ENCODE data around the gene SLC26A1.

The SLC26A1 gene

GRCh38 chr4:964346-965025, 28.7 kb downstream of the SLC26A1 start:
- DNase-seq: no peak

DNA sequence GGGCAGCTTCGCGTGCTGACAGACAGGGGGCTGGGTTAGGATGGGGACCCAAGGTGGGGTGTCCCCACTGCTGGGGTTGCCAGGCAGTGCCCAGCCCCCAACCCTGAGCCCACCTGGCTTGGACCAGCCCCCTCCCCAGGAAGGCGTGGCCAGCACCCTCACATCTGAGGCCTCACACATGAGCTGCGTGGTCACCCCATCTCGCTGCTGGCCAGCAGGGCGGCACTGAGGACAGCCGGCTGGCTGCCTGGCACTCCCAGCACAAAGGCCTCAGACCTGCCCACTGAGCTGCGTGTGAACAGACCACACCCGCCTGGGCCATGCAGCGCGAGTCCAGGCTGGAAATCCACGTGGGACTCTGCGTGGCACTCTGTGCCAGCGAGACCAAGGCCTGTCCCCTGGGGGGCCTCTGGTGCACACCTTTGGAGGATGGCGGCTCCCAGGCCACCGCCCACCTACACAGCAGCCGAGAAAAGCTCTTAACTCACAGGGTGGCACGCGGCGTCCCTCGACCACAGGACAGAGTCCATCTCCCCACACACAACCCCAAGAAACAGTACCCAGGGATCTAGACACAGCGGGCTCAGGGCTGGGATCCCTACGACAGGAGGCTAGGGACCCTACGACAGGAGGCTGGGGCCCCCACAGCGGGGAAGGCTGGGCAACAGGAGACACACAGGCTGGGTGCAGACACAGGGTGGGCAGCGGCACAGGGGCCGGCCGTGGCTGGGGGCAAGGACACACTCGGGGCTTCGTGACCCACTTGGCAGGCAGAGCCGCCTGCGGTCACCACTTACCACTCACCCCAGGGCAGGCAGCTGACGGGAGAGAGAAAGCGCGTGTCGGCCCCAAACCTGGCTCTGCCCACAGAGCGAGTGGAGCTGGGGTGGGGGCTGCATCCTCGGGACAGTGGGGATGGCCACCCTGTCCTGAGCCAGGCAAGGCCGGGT, 29.7 kb downstream of the SLC26A1 start:
- no peak for DNase-seq

GRCh38 chr4:962231-963208, 30.7 kb downstream of the SLC26A1 start:
- no peak for DNase-seq

- no peak for DNase-seq
Measured at GRCh38 chr4:961351-962230, 31.6 kb downstream of the SLC26A1 start.

GRCh38 chr4:960636-961350, 32.4 kb downstream of the SLC26A1 start:
- no peak for DNase-seq

- no peak for DNase-seq
Measured at GRCh38 chr4:960140-960635, 33.0 kb downstream of the SLC26A1 start.

GRCh38 chr4:959338-960139, 33.7 kb downstream of the SLC26A1 start:
- no peak for DNase-seq

- DNase-seq: no peak
Measured at GRCh38 chr4:958696-959337, 34.4 kb downstream of the SLC26A1 start.

- no peak for DNase-seq
Measured at GRCh38 chr4:958314-958665, 34.9 kb downstream of the SLC26A1 start.

DNA sequence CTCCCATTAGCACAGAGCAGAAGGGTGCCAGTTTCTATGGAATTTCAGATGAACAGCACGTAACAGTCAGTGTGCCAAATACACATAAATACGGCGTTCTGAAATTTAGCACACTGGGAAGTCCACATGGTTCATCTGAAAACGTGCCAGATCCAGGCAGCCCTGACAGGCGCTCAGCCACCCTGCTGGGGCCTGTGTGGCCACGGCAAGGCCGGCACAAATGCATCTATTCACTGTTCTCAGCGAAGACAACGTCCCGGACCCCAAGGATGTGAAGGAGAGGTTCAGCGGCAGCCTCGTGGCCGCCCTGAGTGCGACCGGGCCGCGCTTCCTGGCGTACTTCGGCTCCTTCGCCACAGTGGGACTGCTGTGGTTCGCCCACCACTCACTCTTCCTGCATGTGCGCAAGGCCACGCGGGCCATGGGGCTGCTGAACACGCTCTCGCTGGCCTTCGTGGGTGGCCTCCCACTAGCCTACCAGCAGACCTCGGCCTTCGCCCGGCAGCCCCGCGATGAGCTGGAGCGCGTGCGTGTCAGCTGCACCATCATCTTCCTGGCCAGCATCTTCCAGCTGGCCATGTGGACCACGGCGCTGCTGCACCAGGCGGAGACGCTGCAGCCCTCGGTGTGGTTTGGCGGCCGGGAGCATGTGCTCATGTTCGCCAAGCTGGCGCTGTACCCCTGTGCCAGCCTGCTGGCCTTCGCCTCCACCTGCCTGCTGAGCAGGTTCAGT, 35.5 kb downstream of the SLC26A1 start:
- no peak for DNase-seq

DNA sequence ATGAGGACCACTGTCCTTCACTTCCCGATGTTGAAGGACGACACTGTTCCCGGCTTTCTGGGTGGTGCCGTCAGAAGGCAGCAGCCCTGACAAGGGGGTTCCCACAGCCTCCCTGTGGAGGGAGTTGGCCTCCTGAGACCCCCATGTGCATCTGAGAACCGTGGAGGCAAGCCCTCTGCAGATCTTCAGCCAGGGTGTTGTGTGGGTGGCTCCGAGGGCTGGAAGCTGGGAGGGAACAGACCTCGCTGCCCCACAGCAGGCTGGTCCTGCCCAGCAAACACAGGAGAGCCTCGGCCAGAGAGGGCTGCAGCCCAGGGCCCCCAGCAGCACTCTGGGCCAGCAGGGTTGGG, 36.0 kb downstream of the SLC26A1 start:
- DNase-seq: no peak

DNA sequence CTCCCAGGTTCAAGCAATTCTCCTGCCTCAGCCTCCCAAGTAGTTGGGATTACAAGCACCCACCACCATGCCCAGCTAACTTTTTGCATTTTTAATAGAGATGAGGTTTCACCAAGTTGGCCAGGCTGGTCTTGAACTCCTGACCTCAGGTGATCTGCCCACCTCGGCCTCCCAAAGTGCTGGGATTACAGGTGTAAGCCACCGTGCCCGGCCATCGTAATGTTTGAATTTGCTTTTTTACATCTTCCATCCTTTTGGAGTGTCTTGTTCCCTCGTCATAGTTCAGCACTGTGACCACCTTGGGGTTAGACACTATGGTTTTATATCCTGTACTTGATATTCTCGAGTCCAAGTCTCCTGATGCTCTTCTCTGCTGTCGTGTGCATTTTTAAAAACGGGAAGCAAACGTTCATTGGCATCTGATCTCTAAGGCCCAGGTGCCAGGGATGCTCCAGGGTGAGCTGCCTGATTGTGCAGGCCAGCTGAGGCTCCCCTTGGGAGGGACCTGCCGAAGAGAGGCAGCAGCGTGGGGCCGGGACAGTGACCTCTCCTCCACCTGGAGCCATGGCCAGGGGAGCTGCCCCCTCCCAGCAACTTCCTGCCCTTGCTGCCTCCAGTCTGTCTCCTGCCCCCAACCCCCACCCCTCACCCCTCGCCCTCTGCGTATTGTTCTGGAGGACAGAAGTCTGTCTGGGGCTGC, 36.5 kb downstream of the SLC26A1 start:
- DNase-seq: no peak

DNA sequence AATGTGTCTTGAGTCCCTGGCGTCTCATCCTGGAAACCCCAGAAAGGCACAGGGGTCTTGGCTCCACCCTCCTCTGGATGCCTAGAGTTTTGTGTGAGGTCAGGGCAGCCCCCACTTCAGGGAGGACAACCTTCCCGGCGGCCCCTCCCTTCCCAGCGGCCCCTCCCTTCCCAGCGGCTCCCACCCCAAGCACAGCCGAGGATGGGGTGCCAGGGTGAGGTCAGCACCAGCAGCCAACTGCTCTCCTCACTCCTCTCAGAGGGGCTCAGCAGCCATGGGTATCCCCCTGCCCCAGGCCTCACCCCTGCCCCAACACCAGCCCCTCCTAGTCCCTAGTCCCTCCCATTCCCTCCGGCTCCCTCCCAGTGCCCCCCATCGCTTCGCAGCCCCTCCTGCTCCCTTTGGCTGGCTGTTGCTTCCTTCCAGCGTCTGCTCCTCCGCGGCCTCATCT, 37.2 kb downstream of the SLC26A1 start:
- DNase-seq: no peak

- DNase-seq: no peak
Measured at GRCh38 chr4:955161-955921, 37.9 kb downstream of the SLC26A1 start.

GRCh38 chr4:954211-955020, 38.8 kb downstream of the SLC26A1 start:
- DNase-seq: no peak

- DNase-seq: no peak
Measured at GRCh38 chr4:953574-953915, 39.7 kb downstream of the SLC26A1 start.
